Natural killer cell (primary cell): ENCODE data around the gene CMIP. TPM values are rescaled to one million over a fixed set of nuclear protein-coding genes. Genes with fewer than 3 reads are reported as not detected.

ENCODE experiments used
- ATAC-seq, 3 donors: fragments of 150-1000 bp in 2 of 3; fragments of 200-7000 bp in 1 of 3; cut with Tn5 transposase; 1 replicate in 1 of 3; 2 replicates in 2 of 3; pipeline ENCODE4 v1.10.0; 2021; ENCODE audit warnings: mild to moderate bottlenecking in 2 of 3, moderate library complexity in 2 of 3
- DNase-seq, 2 donors: peaks; one replicate each; pipeline versions ENCODE4 v3.0.0 to v3.0.0-alpha.2; 2013 to 2021; ENCODE audit warnings: mixed read lengths in 1 of 2
- H3K27ac ChIP-seq: one replicate; pipeline ENCODE4 v1.5.1; 2013; ENCODE audit warnings: mild to moderate bottlenecking, low read length
- H3K27me3 ChIP-seq: one replicate; pipeline ENCODE4 v1.6.1; 2013; ENCODE audit warnings: low read length; ENCODE audit not compliant: control insufficient read depth, insufficient read depth
- H3K36me3 ChIP-seq: one replicate; pipeline ENCODE4 v1.6.1; 2013; ENCODE audit warnings: low read length; ENCODE audit not compliant: control insufficient read depth, insufficient read depth
- H3K4me1 ChIP-seq: one replicate; pipeline ENCODE4 v1.6.1; 2013; ENCODE audit warnings: low read length; ENCODE audit not compliant: control insufficient read depth, insufficient read depth
- H3K4me3 ChIP-seq: one replicate; pipeline ENCODE4 v1.5.1; 2013; ENCODE audit warnings: low read length
- H3K9me3 ChIP-seq: one replicate; pipeline ENCODE4 v1.6.1; 2013; ENCODE audit warnings: low read length; ENCODE audit not compliant: control insufficient read depth, insufficient read depth
- H3K27ac Mint-ChIP-seq, 2 donors: one replicate each; pipeline ENCODE4 v1.8.0; 2022; ENCODE audit warnings: mild to moderate bottlenecking in 2 of 2, mixed read lengths in 2 of 2, moderate library complexity in 1 of 2
- H3K27me3 Mint-ChIP-seq, 2 donors: one replicate each; pipeline ENCODE4 v1.8.0; 2022; ENCODE audit warnings: low read depth in 2 of 2, mixed read lengths in 2 of 2
- H3K36me3 Mint-ChIP-seq: one replicate; pipeline ENCODE4 v1.8.0; 2022; ENCODE audit warnings: mixed read lengths
- H3K4me1 Mint-ChIP-seq, 2 donors: one replicate each; pipeline ENCODE4 v1.8.0; 2022; ENCODE audit warnings: mixed read lengths in 2 of 2
- H3K4me3 Mint-ChIP-seq: one replicate; pipeline ENCODE4 v1.8.0; 2022; ENCODE audit warnings: mild to moderate bottlenecking, moderate library complexity, mixed read lengths
- H3K9me3 Mint-ChIP-seq, 2 donors: one replicate each; pipeline ENCODE4 v1.8.0; 2022; ENCODE audit warnings: mixed read lengths in 2 of 2
- CTCF ChIP-seq: fragments of 200-600 bp; IDR thresholded peaks from one replicate; pipeline ENCODE4 v1.8.0; 2022; ENCODE audit warnings: antibody characterized with exemption
- WGBS: methylation state at CpG from one replicate; pipeline ENCODE4 v1.1.7; 2013; ENCODE audit warnings: missing lambda C conversion rate; ENCODE audit not compliant: insufficient coverage; 5-methylcytosine and 5-hydroxymethylcytosine counted together
- intact Hi-C: fragments of 100-400 bp; cut with micrococcal nuclease; formaldehyde crosslinking; loops from one replicate; pipeline ENCODE4 v1.14.2; 2022
- total RNA-seq, 4 donors: library from RNA; stranded (reverse); fragments of 120-200 nt in 1 of 4; gene quantifications; one replicate each; pipeline versions ENCODE4 v1.2.3 to v1.2.4, GENCODE V29; 2013 to 2022

CMIP gene
- total RNA-seq, 3 donors from 2014 or later (not counting 1 experiment from before 2014, with no cell fraction given), result 88.2 to 115 (median 91.5) TPM

GRCh38 chr16:81483970-81484595 lies 39.5 kb downstream of the CMIP start:
- no peaks in the 10 kb centered on the region for H3K27me3 ChIP-seq
- no peak for TF ChIP-seq CTCF
- peak overlapping the region in 1 of 2 donors; percentile 97 for H3K27ac Mint-ChIP-seq
- no peak overlapping the region for H3K4me3 Mint-ChIP-seq
- 92% methylated on average over 21 of the region's 22 CpGs for WGBS
- H3K36me3 Mint-ChIP-seq, result no peaks in the 10 kb centered on the region
- intact Hi-C loops, result no loop called here
- no peak for DNase-seq
- no peaks in the 10 kb centered on the region for H3K27me3 Mint-ChIP-seq
- ATAC-seq, result no peak
- H3K27ac ChIP-seq, result no peak overlapping the region
- H3K4me1 Mint-ChIP-seq, result peaks cover 63 to 77% of the 10 kb centered on the region in 2 donors
- H3K9me3 Mint-ChIP-seq, result no peaks in the 10 kb centered on the region
- no peaks in the 10 kb centered on the region for H3K36me3 ChIP-seq
- H3K4me1 ChIP-seq, result peaks cover 74% of the 10 kb centered on the region
- H3K9me3 ChIP-seq, result no peaks in the 10 kb centered on the region
- no peak overlapping the region for H3K4me3 ChIP-seq

GRCh38 chr16:81484908-81485624 lies 40.5 kb downstream of the CMIP start:
- Histone ChIP-seq H3K27me3 (no peaks in the 10 kb centered on the region), H3K9me3 (no peaks in the 10 kb centered on the region), H3K4me1 (peaks cover 74% of the 10 kb centered on the region), H3K27ac (no peak overlapping the region), H3K36me3 (no peaks in the 10 kb centered on the region), H3K4me3 (no peak overlapping the region)
- no peak for ATAC-seq
- peaks cover 61 to 76% of the 10 kb centered on the region in 2 donors for H3K4me1 Mint-ChIP-seq
- no peak overlapping the region for H3K4me3 Mint-ChIP-seq
- no peaks in the 10 kb centered on the region for H3K36me3 Mint-ChIP-seq
- peak overlapping the region; percentile 19 to 45 for H3K27ac Mint-ChIP-seq
- no peak for TF ChIP-seq CTCF
- no peaks in the 10 kb centered on the region for H3K27me3 Mint-ChIP-seq
- 94% methylated on average over 10 of the region's 11 CpGs for WGBS
- intact Hi-C loops, result no loop called here
- DNase-seq, result no peak
- H3K9me3 Mint-ChIP-seq, result no peaks in the 10 kb centered on the region

GRCh38 chr16:81485824-81486539 lies 41.4 kb downstream of the CMIP start:
- no peaks in the 10 kb centered on the region for H3K9me3 Mint-ChIP-seq
- DNase-seq (no peak), ATAC-seq (no peak)
- H3K4me1 ChIP-seq, result peaks cover 74% of the 10 kb centered on the region
- no peaks in the 10 kb centered on the region for H3K27me3 Mint-ChIP-seq
- H3K36me3 Mint-ChIP-seq, result no peaks in the 10 kb centered on the region
- H3K4me3 ChIP-seq, result no peak overlapping the region
- no peaks in the 10 kb centered on the region for H3K36me3 ChIP-seq
- no peaks in the 10 kb centered on the region for H3K9me3 ChIP-seq
- H3K4me1 Mint-ChIP-seq, result peaks cover 63 to 78% of the 10 kb centered on the region in 2 donors
- WGBS, result 95% methylated on average over 21 of the region's 21 CpGs
- H3K27me3 ChIP-seq, result no peaks in the 10 kb centered on the region
- H3K27ac ChIP-seq, result no peak overlapping the region
- no peak overlapping the region for H3K4me3 Mint-ChIP-seq
- intact Hi-C loops, result no loop called here
- TF ChIP-seq CTCF, result no peak
- peak overlapping the region; percentile 19 to 45 for H3K27ac Mint-ChIP-seq
